Measurements from ENCODE around the gene OTOR.

- TF ChIP-seq EZH2 (IDR thresholded peaks at IDR 0.05; ENCODE audit: insufficient read depth, poor library complexity, severe bottlenecking) (no peak), EZH2phosphoT487 (IDR thresholded peaks at IDR 0.05; ENCODE audit: insufficient read depth, low read depth) (no peak)
These were observed 23.1 kb downstream of the OTOR start for GRCh38 chr20:16771213-16771612.

All from GM23248 (cell line).